Esophagus squamous epithelium (tissue), 5 donors: ENCODE measurements around the gene VPS35. TPM values are rescaled to one million over a fixed set of nuclear protein-coding genes. Genes with fewer than 3 reads are reported as not detected.

Experiments used
- DNase-seq: peaks from one replicate; lab custom pipeline; 2025; lab: John Stamatoyannopoulos, UW
- H3K27ac ChIP-seq, 4 donors: fragments of 200-600 bp; sonication (generic); one replicate each; pipeline ENCODE4 v1.5.1; 2016 to 2019; ENCODE audit warnings: mild to moderate bottlenecking in 1 of 4
- H3K27me3 ChIP-seq, 4 donors: fragments of 200-600 bp; sonication (generic); 1 replicate in 3 of 4; 2 replicates in 1 of 4; pipeline versions ENCODE4 v1.5.1 to v1.6.0; 2017 to 2021; ENCODE audit warnings: antibody characterized with exemption in 1 of 4
- H3K36me3 ChIP-seq, 3 donors: fragments of 200-600 bp; sonication (generic); one replicate each; pipeline ENCODE4 v1.5.1; 2016 to 2019
- H3K4me1 ChIP-seq, 3 donors: fragments of 200-600 bp; sonication (generic); one replicate each; pipeline ENCODE4 v1.5.1; 2017 to 2019
- H3K4me3 ChIP-seq, 4 donors: fragments of 200-600 bp; sonication (generic); 1 replicate in 3 of 4; 2 replicates in 1 of 4; pipeline ENCODE4 v1.5.1; 2016 to 2019; ENCODE audit warnings: mild to moderate bottlenecking in 2 of 4, moderate library complexity in 1 of 4
- H3K9me3 ChIP-seq, 3 donors: fragments of 200-600 bp; sonication (generic); one replicate each; pipeline ENCODE4 v1.5.1; 2016 to 2019
- CTCF ChIP-seq, 6 experiments: fragments of 450-650 bp in 4 of 6; fragments of 200-600 bp in 2 of 6; sonication (generic) in 2 of 6; IDR thresholded peaks; one replicate each; pipeline ENCODE4 v1.5.1; 2016 to 2019; ENCODE audit warnings: antibody characterized with exemption in 6 of 6, mild to moderate bottlenecking in 4 of 6, moderate library complexity in 4 of 6
- POLR2A ChIP-seq, 4 donors: fragments of 450-650 bp; IDR thresholded peaks; one replicate each; pipeline ENCODE4 v1.6.1; 2017; ENCODE audit warnings: antibody characterized with exemption in 4 of 4, mild to moderate bottlenecking in 4 of 4, moderate library complexity in 3 of 4
- WGBS, 2 donors: methylation state at CpG; one replicate each; pipeline ENCODE4 v1.1.5; 2018; 5-methylcytosine and 5-hydroxymethylcytosine counted together
- intact Hi-C: fragments of 100-400 bp; cut with DNase I; formaldehyde crosslinking; loops from one replicate; pipeline ENCODE4 v1.15.0; 2022
- total RNA-seq, 4 donors: library from RNA; depleted of rRNA; stranded (reverse); fragments of >200 nt; gene quantifications; one replicate each; pipeline ENCODE4 v1.1.0, GENCODE V29; 2016
- donor health status: DM: yes; HTN: yes; CAD: no.

Gene VPS35
- total RNA-seq, 4 donors from 2014 or later: 34.0 to 129 (median 88.0) TPM

DNA sequence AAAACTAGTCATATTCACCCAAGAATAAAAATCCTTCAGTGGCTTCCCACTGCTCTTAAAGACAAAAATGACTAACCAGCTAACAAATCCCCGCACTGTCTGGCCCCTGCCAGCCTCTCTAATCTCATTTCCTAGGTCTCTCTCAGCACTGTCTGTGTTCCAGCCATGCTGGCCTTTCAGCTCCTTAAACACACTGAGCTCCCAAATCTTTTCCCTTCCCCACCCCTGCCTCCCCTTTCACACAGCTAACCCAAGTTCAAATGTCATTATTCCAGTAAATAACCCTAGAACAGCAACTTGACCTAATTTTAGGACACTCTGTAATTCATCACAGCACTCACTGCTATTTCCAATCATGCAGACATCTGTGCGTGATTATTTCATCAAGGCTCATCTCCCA lies 75.6 kb downstream of the VPS35 start:
- Histone ChIP-seq H3K27ac (no peak overlapping the region), H3K36me3 (no peaks in the 10 kb centered on the region), H3K4me1 (no peaks in the 10 kb centered on the region), H3K4me3 (no peak overlapping the region), H3K9me3 (no peaks in the 10 kb centered on the region), H3K27me3 (no peaks in the 10 kb centered on the region)
- intact Hi-C loops: no loop called here
- TF ChIP-seq CTCF (IDR thresholded peaks at IDR 0.05) (no peak), POLR2A (IDR thresholded peaks at IDR 0.05) (no peak)
- WGBS, 2 donors: 65 to 79% methylated on average over 2 of the region's 2 CpGs
- no peak for DNase-seq

- H3K9me3 ChIP-seq: no peaks in the 10 kb centered on the region
- intact Hi-C loops: no loop called here
- no peak overlapping the region for H3K4me3 ChIP-seq
- DNase-seq: no peak
- H3K27ac ChIP-seq: no peak overlapping the region
- no peaks in the 10 kb centered on the region for H3K4me1 ChIP-seq
- TF ChIP-seq CTCF (IDR thresholded peaks at IDR 0.05) (no peak), POLR2A (IDR thresholded peaks at IDR 0.05) (no peak)
- WGBS, 2 donors: 52 to 68% methylated on average over 3 of the region's 3 CpGs
- H3K27me3 ChIP-seq: no peaks in the 10 kb centered on the region
- H3K36me3 ChIP-seq: no peaks in the 10 kb centered on the region
These were observed 76.9 kb downstream of the VPS35 start for GRCh38 chr16:46612121-46612520.

DNA sequence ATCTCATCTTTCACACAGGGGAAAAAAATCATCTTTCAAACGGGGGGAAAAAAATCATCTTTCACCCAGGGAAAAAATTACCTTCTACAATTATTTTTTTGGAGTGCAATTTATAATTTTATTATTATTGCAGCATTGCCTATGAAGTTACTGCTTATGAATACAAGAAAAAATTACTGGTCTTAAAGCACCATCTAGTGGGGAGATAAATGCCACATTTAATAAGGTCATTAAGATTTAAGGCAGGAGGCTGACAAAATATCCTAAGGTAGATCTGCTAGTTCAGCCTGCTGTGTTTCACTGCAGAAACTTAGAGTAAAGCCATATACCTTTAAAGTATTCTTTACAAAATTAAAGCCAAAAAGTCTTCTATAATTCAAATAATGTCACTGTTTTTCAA lies 81.4 kb downstream of the VPS35 start:
- no peaks in the 10 kb centered on the region for H3K27me3 ChIP-seq
- TF ChIP-seq CTCF (IDR thresholded peaks at IDR 0.05) (peak in 5 of 6 experiments; percentile 26 to 50 (median 36)), POLR2A (IDR thresholded peaks at IDR 0.05) (no peak)
- no peaks in the 10 kb centered on the region for H3K9me3 ChIP-seq
- 61 to 82% methylated on average over 1 of the region's 1 CpG for WGBS, 2 donors
- no peak overlapping the region for H3K27ac ChIP-seq
- intact Hi-C loops: no loop called here
- no peaks in the 10 kb centered on the region for H3K4me1 ChIP-seq
- DNase-seq: no peak
- no peaks in the 10 kb centered on the region for H3K36me3 ChIP-seq
- no peak overlapping the region for H3K4me3 ChIP-seq

- H3K27me3 ChIP-seq: no peaks in the 10 kb centered on the region
- intact Hi-C loops: no loop called here
- no peak overlapping the region for H3K27ac ChIP-seq
- H3K36me3 ChIP-seq: no peaks in the 10 kb centered on the region
- H3K9me3 ChIP-seq: no peaks in the 10 kb centered on the region
- 95 to 96% methylated on average over 5 of the region's 5 CpGs for WGBS, 2 donors
- H3K4me3 ChIP-seq: no peak overlapping the region
- TF ChIP-seq CTCF (IDR thresholded peaks at IDR 0.05) (no peak), POLR2A (IDR thresholded peaks at IDR 0.05) (no peak)
- DNase-seq: no peak
- no peaks in the 10 kb centered on the region for H3K4me1 ChIP-seq
These were observed 82.7 kb downstream of the VPS35 start for GRCh38 chr16:46606231-46606630.

Other genes starting within 250 kb of the VPS35 start
- 10 to 100 TPM in 1 of 4 donors, 1 to 10 TPM in 3; 1.9 to 13.7 (median 6.9) TPM for gene SHCBP1, start 67.8 kb downstream of the VPS35 start, total RNA-seq
- gene ORC6, start 481 bp upstream of the VPS35 start, total RNA-seq: 10 to 100 TPM in 2 of 4 donors, 1 to 10 TPM in 2; 3.4 to 12.6 (median 7.7) TPM
- under 1 TPM in 3 of 4 donors, not detected in 1; 0.03 to 0.19 (median 0.08) TPM for gene MYLK3, start 59.2 kb upstream of the VPS35 start, total RNA-seq
- gene C16orf87, start 142.0 kb upstream of the VPS35 start, total RNA-seq: 1 to 10 TPM; 5.7 to 7.6 (median 7.0) TPM
- 100 to 1,000 TPM in 1 of 4 donors, 10 to 100 TPM in 3; 43.3 to 113 (median 77.2) TPM for gene GPT2, start 195.2 kb upstream of the VPS35 start, total RNA-seq